Esophagus muscularis mucosa (tissue), 4 donors: ENCODE measurements around the gene RSBN1L. TPM values are rescaled to one million over a fixed set of nuclear protein-coding genes. Genes with fewer than 3 reads are reported as not detected.
A peak's percentile ranks its signal among the peaks of the same experiment; 100 is the strongest.

Experiments used
- DNase-seq: peaks from one replicate; pipeline ENCODE4 v3.0.0-alpha.2; 2017; ENCODE audit errors: extremely low spot score
- H3K27ac ChIP-seq, 4 donors: fragments of 200-600 bp; sonication (generic); replicated peaks in 1 of 4; 1 replicate in 3 of 4; 2 replicates in 1 of 4; pipeline ENCODE4 v1.5.1; 2016 to 2019; ENCODE audit warnings: mild to moderate bottlenecking in 1 of 4
- H3K27me3 ChIP-seq, 4 donors: fragments of 200-600 bp; sonication (generic); one replicate each; pipeline versions ENCODE4 v1.5.1 to v1.6.0; 2016 to 2019
- H3K36me3 ChIP-seq, 4 donors: fragments of 200-600 bp; sonication (generic); one replicate each; pipeline ENCODE4 v1.5.1; 2016 to 2019
- H3K4me1 ChIP-seq, 4 donors: fragments of 200-600 bp; sonication (generic); one replicate each; pipeline ENCODE4 v1.5.1; 2016 to 2019
- H3K4me3 ChIP-seq, 4 donors: fragments of 200-600 bp; sonication (generic); 1 replicate in 2 of 4; 2 replicates in 2 of 4; pipeline ENCODE4 v1.5.1; 2016 to 2019; ENCODE audit warnings: mild to moderate bottlenecking in 4 of 4, moderate library complexity in 1 of 4
- H3K9me3 ChIP-seq, 4 donors: fragments of 200-600 bp; sonication (generic); 1 replicate in 3 of 4; 2 replicates in 1 of 4; pipeline ENCODE4 v1.5.1; 2016 to 2019
- EP300 ChIP-seq: sonication (generic); formaldehyde crosslinking; IDR thresholded peaks from one replicate; pipeline ENCODE4 v1.6.1; 2017; ENCODE audit warnings: antibody characterized with exemption
- POLR2A ChIP-seq: fragments of 450-650 bp; IDR thresholded peaks from one replicate; pipeline ENCODE4 v1.6.1; 2017; ENCODE audit warnings: antibody characterized with exemption, moderate library complexity, mild to moderate bottlenecking, low read depth
- POLR2AphosphoS5 ChIP-seq, 2 donors: sonication (generic); formaldehyde crosslinking; IDR thresholded peaks; one replicate each; pipeline ENCODE4 v1.6.1; 2017; ENCODE audit warnings: antibody characterized with exemption in 2 of 2
- WGBS: methylation state at CpG from one replicate; pipeline ENCODE4 v1.1.5; 2018; 5-methylcytosine and 5-hydroxymethylcytosine counted together
- intact Hi-C: fragments of 100-400 bp; cut with DNase I; formaldehyde crosslinking; loops from one replicate; pipeline ENCODE4 v1.15.1; 2023
- total RNA-seq, 4 donors: library from RNA; depleted of rRNA; stranded (reverse); fragments of >200 nt; gene quantifications; one replicate each; pipeline versions ENCODE4 v1.1.0 to v1.2.1, GENCODE V29; 2016
- TF ChIP-seq, protein P1 (sequence below), 3 experiments: fragments of 200-600 bp in 2 of 3; fragments of 450-650 bp in 1 of 3; sonication (generic) in 2 of 3; IDR thresholded peaks; one replicate each; pipeline ENCODE4 v1.5.1; 2017 to 2019; ENCODE audit warnings: antibody characterized with exemption in 3 of 3, mild to moderate bottlenecking in 2 of 3, moderate library complexity in 1 of 3

Gene RSBN1L
- total RNA-seq, 4 donors from 2014 or later = 17.0 to 36.5 (median 25.9) TPM

DNA sequence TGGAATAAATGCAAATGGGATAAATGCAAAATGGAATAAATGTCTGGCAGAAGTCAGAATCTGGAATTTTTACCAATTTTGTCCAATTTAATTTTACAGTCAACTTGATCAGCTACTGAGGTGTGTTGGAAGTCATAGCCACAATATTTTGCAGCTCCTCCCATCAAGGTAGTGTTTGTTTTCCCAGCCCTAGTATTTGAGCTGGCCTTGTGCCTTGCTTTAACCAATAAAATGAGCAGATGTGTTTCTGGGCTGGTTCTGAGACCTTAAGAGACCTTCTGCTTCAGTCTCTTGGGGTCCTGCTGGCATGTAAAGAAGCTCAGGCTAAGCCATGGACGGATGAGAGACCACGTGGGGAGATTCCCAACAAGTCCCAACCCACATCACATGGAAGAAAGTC, 42.7 kb upstream of the RSBN1L start:
- Histone ChIP-seq H3K4me3 (no peak overlapping the region), H3K4me1 (peaks cover 0 to 5% (median 0%) of the 10 kb centered on the region in 4 donors), H3K27ac (no peak overlapping the region), H3K27me3 (no peaks in the 10 kb centered on the region), H3K36me3 (peaks cover 7 to 57% (median 28%) of the 10 kb centered on the region in 4 donors), H3K9me3 (no peaks in the 10 kb centered on the region)
- TF ChIP-seq POLR2AphosphoS5 (IDR thresholded peaks at IDR 0.05) (no peak), POLR2A (no peak)
- intact Hi-C loops = loop anchor here (2.0 kb wide), 1 partner anchor 105 kb away; no protein-coding TSS in a partner anchor
- 62% methylated on average over 2 of the region's 2 CpGs for WGBS
- DNase-seq = no peak

DNA sequence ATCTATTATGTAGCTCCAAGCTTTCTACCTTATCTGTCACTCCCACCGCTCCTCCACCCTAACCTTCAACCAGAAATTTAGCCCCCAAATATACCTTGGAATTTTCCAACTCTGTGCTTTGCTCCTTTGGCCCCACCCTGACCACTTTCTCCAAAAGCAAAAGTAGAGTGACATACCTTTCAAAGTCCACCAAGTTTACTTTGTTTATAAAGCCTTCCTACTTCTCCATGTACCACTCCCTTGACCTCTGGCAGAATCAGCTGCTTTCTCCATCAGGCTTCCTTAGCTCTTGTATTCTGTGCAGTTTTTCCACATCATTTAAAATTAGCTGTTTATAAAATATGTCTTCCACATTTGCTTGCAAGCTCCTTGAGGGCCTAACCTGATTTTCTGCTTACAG, 40.9 kb upstream of the RSBN1L start:
- Histone ChIP-seq H3K36me3 (peaks cover 7 to 74% (median 36%) of the 10 kb centered on the region in 4 donors), H3K9me3 (no peaks in the 10 kb centered on the region), H3K27ac (no peak overlapping the region), H3K4me1 (no peaks in the 10 kb centered on the region), H3K27me3 (no peaks in the 10 kb centered on the region), H3K4me3 (no peak overlapping the region)
- 100% methylated on average over 1 of the region's 1 CpG for WGBS
- no peak for DNase-seq
- intact Hi-C loops = no loop called here
- no peak for TF ChIP-seq POLR2AphosphoS5 (IDR thresholded peaks at IDR 0.05)
- TF ChIP-seq, protein P1, sequence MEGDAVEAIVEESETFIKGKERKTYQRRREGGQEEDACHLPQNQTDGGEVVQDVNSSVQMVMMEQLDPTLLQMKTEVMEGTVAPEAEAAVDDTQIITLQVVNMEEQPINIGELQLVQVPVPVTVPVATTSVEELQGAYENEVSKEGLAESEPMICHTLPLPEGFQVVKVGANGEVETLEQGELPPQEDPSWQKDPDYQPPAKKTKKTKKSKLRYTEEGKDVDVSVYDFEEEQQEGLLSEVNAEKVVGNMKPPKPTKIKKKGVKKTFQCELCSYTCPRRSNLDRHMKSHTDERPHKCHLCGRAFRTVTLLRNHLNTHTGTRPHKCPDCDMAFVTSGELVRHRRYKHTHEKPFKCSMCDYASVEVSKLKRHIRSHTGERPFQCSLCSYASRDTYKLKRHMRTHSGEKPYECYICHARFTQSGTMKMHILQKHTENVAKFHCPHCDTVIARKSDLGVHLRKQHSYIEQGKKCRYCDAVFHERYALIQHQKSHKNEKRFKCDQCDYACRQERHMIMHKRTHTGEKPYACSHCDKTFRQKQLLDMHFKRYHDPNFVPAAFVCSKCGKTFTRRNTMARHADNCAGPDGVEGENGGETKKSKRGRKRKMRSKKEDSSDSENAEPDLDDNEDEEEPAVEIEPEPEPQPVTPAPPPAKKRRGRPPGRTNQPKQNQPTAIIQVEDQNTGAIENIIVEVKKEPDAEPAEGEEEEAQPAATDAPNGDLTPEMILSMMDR (IDR thresholded peaks at IDR 0.05) = no peak
- TF ChIP-seq POLR2A = no peak
- no peak for TF ChIP-seq EP300

DNA sequence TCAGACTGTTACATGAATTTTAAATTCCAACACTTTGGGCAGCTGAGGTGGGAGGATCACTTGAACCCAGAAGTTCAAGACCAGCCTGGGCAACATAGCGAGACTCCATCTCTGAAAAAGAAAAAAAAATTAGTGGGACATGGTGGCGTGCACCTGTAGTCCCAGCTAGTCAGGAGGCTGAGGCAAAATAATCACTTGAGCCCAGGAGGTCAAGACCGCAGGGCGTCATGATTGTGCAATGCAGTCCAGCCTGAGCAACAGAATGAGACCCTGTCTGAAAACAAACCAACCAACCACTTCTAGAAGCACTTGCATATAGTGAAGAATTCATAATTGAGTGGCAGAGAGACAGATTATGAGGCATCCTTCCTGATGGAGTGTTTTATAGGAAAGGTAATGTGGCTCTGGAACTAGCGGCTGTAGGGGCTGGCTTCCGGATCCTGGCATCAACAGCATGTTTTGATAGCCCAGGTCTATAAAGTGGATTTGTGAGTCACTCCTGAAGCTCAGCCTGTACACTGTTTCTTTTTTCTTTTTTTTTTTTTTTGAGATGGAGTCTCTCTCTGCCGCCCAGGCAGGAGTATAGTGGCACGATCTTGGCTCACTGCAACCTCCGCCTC, 40.3 kb upstream of the RSBN1L start:
- Histone ChIP-seq H3K9me3 (no peaks in the 10 kb centered on the region), H3K4me1 (no peaks in the 10 kb centered on the region), H3K36me3 (peaks cover 7 to 80% (median 38%) of the 10 kb centered on the region in 4 donors), H3K4me3 (no peak overlapping the region), H3K27ac (no peak overlapping the region), H3K27me3 (no peaks in the 10 kb centered on the region)
- no peak for TF ChIP-seq POLR2A
- no peak for TF ChIP-seq EP300
- TF ChIP-seq, protein P1 (IDR thresholded peaks at IDR 0.05) = no peak
- no peak for TF ChIP-seq POLR2AphosphoS5 (IDR thresholded peaks at IDR 0.05)
- WGBS = 96% methylated on average over 9 of the region's 9 CpGs
- no peak for DNase-seq
- intact Hi-C loops = no loop called here

DNA sequence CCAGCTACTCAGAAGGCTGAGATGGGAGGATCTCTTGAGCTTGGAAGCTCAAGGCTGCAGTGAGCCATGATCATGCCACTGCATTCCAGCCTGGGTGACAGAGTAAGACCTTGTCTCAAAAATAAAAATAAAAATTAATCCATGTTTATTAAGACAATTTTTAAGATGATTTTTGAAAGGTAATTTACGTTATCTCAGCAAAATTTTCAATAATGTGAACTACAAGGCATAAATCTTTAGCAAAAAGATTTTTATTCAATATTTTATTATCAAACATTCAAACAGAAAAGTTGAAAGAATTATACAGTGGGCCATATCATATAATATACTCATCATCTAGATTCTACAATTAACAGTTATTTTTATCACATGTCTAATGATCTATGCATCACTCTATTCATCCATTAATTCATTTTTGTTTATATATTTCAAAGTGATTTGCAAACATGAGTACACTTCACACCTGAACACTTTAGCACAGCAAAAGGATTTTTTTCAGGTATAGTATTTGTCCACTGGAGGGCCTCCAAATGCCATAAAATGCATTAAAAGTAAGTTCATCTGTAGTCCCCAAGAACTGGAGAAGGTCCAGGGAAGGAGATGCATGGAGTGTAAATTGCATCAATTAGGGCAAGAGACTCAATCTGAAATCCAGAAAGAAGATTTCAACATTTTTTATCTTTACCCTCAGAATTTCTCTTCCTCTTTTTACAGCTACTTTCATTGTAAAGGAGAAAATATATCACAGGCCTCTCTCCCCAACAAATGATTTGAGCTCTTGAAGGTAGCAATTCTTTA, 38.6 kb upstream of the RSBN1L start:
- no peak for DNase-seq
- TF ChIP-seq POLR2A (no peak), POLR2AphosphoS5 (IDR thresholded peaks at IDR 0.05) (no peak), EP300 (no peak)
- TF ChIP-seq, protein P1 (IDR thresholded peaks at IDR 0.05) = peak; percentile 43 to 55 (median 51)
- Histone ChIP-seq H3K27ac (no peak overlapping the region), H3K4me1 (no peaks in the 10 kb centered on the region), H3K4me3 (no peak overlapping the region), H3K27me3 (no peaks in the 10 kb centered on the region), H3K36me3 (peaks cover 7 to 81% (median 36%) of the 10 kb centered on the region in 4 donors), H3K9me3 (no peaks in the 10 kb centered on the region)
- 81% methylated on average over 1 of the region's 1 CpG for WGBS
- intact Hi-C loops = no loop called here

GRCh38 chr7:77658928-77659327, 37.3 kb upstream of the RSBN1L start:
- Histone ChIP-seq H3K9me3 (no peaks in the 10 kb centered on the region), H3K27me3 (no peaks in the 10 kb centered on the region), H3K4me3 (no peak overlapping the region), H3K4me1 (no peaks in the 10 kb centered on the region), H3K36me3 (peaks cover 7 to 68% (median 31%) of the 10 kb centered on the region in 4 donors), H3K27ac (no peak overlapping the region)
- intact Hi-C loops = no loop called here
- DNase-seq = no peak
- 93% methylated on average over 5 of the region's 5 CpGs for WGBS
- TF ChIP-seq EP300 = no peak
- TF ChIP-seq POLR2AphosphoS5 (IDR thresholded peaks at IDR 0.05) = no peak
- TF ChIP-seq, protein P1 (IDR thresholded peaks at IDR 0.05) = no peak
- TF ChIP-seq POLR2A = no peak
